Measurements from ENCODE around the gene SLC16A2. TPM values are rescaled to one million over a fixed set of nuclear protein-coding genes. Genes with fewer than 3 reads are reported as not detected.

Gene SLC16A2
- total RNA-seq, 2 experiments from 2014 or later, result 0.16 to 0.22 TPM

GRCh38 chrX:74529311-74529710, 108.0 kb downstream of the SLC16A2 start:
- Histone ChIP-seq H3K27me3 (ENCODE audit: control insufficient read depth in 1 of 2, insufficient read depth in 2 of 2, low read length in 2 of 2) (no peaks in the 10 kb centered on the region), H3K36me3 (ENCODE audit: insufficient read depth, low read length) (no peaks in the 10 kb centered on the region), H3K27ac (ENCODE audit: low read depth in 1 of 2, low read length in 2 of 2) (no peak overlapping the region), H3K9me3 (ENCODE audit: control insufficient read depth in 1 of 2, insufficient read depth in 1 of 2, low read length in 2 of 2) (no peaks in the 10 kb centered on the region), H3K4me1 (ENCODE audit: insufficient read depth, low read length) (no peaks in the 10 kb centered on the region), H3K4me3 (ENCODE audit: low read length) (no peak overlapping the region)
- TF ChIP-seq CTCF (IDR thresholded peaks at IDR 0.05), result no peak
- ATAC-seq (ENCODE audit: poor library complexity), result no peak
- CTCF ChIA-PET, result no interaction called here
- H3K4me3 Mint-ChIP-seq, result no peak overlapping the region
- POLR2A ChIA-PET, result no interaction called here
- H3K36me3 Mint-ChIP-seq (ENCODE audit: low read depth), result no peaks in the 10 kb centered on the region
- no peak overlapping the region for H3K27ac Mint-ChIP-seq
- no peak for DNase-seq
- no peaks in the 10 kb centered on the region for H3K9me3 Mint-ChIP-seq
- H3K4me1 Mint-ChIP-seq (ENCODE audit: low read depth), result no peaks in the 10 kb centered on the region
- intact Hi-C loops (cut with DNase I, micrococcal nuclease), result no loop called here
- H3K27me3 Mint-ChIP-seq, result no peaks in the 10 kb centered on the region

DNA sequence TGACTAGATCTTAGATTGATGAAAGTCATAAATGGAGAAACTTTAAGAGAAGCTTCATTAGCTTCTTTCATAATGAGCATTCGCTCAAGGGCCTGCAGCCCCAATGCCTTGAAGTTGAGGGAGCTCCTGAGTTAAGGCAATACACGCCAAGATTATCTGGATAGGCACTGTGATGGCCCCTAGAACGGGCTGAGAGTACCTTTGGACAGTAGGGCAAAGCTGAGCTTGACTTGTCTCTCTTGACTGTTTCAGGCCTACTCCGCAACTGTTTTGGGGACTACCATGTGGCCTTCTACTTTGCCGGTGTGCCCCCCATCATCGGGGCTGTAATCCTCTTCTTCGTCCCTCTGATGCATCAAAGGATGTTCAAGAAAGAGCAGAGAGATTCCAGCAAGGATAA, 109.8 kb downstream of the SLC16A2 start:
- Histone ChIP-seq H3K36me3 (ENCODE audit: insufficient read depth, low read length) (no peaks in the 10 kb centered on the region), H3K27me3 (ENCODE audit: control insufficient read depth in 1 of 2, insufficient read depth in 2 of 2, low read length in 2 of 2) (no peaks in the 10 kb centered on the region), H3K9me3 (ENCODE audit: control insufficient read depth in 1 of 2, insufficient read depth in 1 of 2, low read length in 2 of 2) (no peaks in the 10 kb centered on the region), H3K4me1 (ENCODE audit: insufficient read depth, low read length) (peaks cover 11% of the 10 kb centered on the region), H3K27ac (ENCODE audit: low read depth in 1 of 2, low read length in 2 of 2) (no peak overlapping the region), H3K4me3 (ENCODE audit: low read length) (no peak overlapping the region)
- H3K27ac Mint-ChIP-seq, result no peak overlapping the region
- H3K4me1 Mint-ChIP-seq (ENCODE audit: low read depth), result peaks cover 12% of the 10 kb centered on the region
- CTCF ChIA-PET, result no interaction called here
- no peaks in the 10 kb centered on the region for H3K9me3 Mint-ChIP-seq
- POLR2A ChIA-PET, result no interaction called here
- H3K4me3 Mint-ChIP-seq, result no peak overlapping the region
- ATAC-seq (ENCODE audit: poor library complexity) (no peak), DNase-seq (no peak)
- no peaks in the 10 kb centered on the region for H3K27me3 Mint-ChIP-seq
- H3K36me3 Mint-ChIP-seq (ENCODE audit: low read depth), result no peaks in the 10 kb centered on the region
- no peak for TF ChIP-seq CTCF (IDR thresholded peaks at IDR 0.05)
- intact Hi-C loops (cut with DNase I, micrococcal nuclease), result no loop called here

- no peaks in the 10 kb centered on the region for H3K36me3 Mint-ChIP-seq (ENCODE audit: low read depth)
- H3K4me3 ChIP-seq (ENCODE audit: low read length), result no peak overlapping the region
- H3K36me3 ChIP-seq (ENCODE audit: insufficient read depth, low read length), result no peaks in the 10 kb centered on the region
- peak in 2 of 14 experiments; percentile 10 to 12 for DNase-seq
- no peak overlapping the region for H3K4me3 Mint-ChIP-seq
- CTCF ChIA-PET, result interaction anchor here (0.5 kb wide), 1 partner anchor 108 kb away, joined by 3 read pairs; no protein-coding TSS in a partner anchor
- POLR2A ChIA-PET, result interaction anchor here (1.1 kb wide), 1 partner anchor 12 kb away, joined by 3 read pairs; no protein-coding TSS in a partner anchor
- no peaks in the 10 kb centered on the region for H3K9me3 Mint-ChIP-seq
- no peak for ATAC-seq (ENCODE audit: poor library complexity)
- peaks cover 18% of the 10 kb centered on the region for H3K4me1 ChIP-seq (ENCODE audit: insufficient read depth, low read length)
- H3K4me1 Mint-ChIP-seq (ENCODE audit: low read depth), result peaks cover 12% of the 10 kb centered on the region
- no peak for TF ChIP-seq CTCF (IDR thresholded peaks at IDR 0.05)
- no peaks in the 10 kb centered on the region for H3K27me3 Mint-ChIP-seq
- H3K27ac Mint-ChIP-seq, result peak overlapping the region; percentile 78
- intact Hi-C loops (cut with DNase I, micrococcal nuclease), result no loop called here
- H3K27me3 ChIP-seq (ENCODE audit: control insufficient read depth in 1 of 2, insufficient read depth in 2 of 2, low read length in 2 of 2), result no peaks in the 10 kb centered on the region
- no peak overlapping the region for H3K27ac ChIP-seq (ENCODE audit: low read depth in 1 of 2, low read length in 2 of 2)
- H3K9me3 ChIP-seq (ENCODE audit: control insufficient read depth in 1 of 2, insufficient read depth in 1 of 2, low read length in 2 of 2), result no peaks in the 10 kb centered on the region
Observed at GRCh38 chrX:74534569-74535038, 113.3 kb downstream of the SLC16A2 start.

All from CD4-positive, alpha-beta T cell (primary cell).